Hematopoietic multipotent progenitor cell treated with erythropoietin and hydrocortisone succinate and interleukin-3 and kit ligand, for 8 days (in vitro differentiated cells): Measurements from ENCODE around the gene RILPL2.
"Not testable (repeated sequence)": the region's sequence is repeated elsewhere in the genome, so short reads cannot be mapped to it uniquely, and the experiment has no call there.

Source experiments
- DNase-seq: peaks from one replicate; pipeline ENCODE4 v3.0.0-alpha.2; 2015

RILPL2 gene

GRCh38 chr12:123449249-123449733 is 12.8 kb upstream of the RILPL2 start:
- DNase-seq, result no peak

DNA sequence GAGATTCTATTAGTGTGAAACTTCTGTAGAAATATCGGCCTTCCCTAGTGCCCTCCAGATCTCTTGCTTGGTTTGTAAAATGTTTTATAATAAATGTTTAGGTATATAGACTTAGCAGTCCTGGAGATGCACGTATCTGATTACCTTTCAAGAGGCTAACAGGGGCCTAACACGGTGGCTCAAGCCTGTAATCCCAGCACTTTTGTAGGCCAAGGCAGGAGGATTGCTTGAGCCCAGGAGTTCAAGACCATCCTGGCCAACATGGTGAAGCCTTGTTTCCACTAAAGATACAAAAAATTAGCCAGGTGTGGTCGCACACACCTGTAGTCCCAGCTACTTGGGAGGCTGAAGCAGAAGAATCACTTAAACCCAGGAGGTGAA is 9.8 kb upstream of the RILPL2 start:
- DNase-seq, result no peak

GRCh38 chr12:123445388-123446332 is 9.2 kb upstream of the RILPL2 start:
- no peak for DNase-seq

DNA sequence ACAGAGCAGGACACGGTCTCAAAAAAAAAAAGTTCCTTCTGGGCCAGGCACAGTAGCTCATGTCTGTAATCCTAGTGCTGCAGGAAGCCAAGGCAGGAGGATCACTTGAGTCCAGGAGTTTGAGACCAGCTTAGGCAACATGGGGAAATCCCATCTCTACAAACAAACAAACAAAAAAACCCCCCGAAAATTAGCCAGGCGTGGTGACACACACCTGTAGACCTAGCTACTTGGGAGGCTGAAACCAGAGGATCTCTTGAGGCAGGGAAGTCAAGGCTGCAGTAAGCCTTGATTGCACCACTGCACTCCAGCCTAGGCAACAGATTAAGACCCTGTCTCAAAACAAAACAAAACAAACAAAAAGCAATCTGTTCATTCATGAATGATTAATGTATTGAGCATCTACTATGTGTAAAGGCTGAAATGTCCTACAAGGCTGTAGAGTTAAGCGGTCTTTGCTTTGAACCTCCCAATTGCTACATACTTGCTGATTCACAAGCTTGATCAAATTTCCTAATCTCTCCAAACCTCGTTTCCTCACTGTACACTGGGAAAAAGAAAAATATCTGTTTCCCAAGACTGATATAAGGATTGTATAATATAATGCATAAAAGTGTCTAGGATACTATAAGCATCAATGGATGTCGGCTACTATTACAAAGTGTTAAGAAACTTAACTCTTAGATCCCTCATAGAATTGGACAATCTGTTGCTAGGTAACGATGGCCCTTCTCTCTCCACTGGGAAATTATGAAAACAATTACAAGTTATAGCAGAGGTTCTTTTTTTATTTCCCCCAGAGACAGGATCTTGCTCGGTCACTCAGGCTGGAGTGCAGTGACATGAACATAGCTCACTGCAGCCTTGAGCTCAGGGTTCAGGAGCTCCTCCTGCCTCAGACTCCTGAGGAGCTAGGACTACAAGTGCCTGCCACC is 7.9 kb upstream of the RILPL2 start:
- DNase-seq, result no peak

DNA sequence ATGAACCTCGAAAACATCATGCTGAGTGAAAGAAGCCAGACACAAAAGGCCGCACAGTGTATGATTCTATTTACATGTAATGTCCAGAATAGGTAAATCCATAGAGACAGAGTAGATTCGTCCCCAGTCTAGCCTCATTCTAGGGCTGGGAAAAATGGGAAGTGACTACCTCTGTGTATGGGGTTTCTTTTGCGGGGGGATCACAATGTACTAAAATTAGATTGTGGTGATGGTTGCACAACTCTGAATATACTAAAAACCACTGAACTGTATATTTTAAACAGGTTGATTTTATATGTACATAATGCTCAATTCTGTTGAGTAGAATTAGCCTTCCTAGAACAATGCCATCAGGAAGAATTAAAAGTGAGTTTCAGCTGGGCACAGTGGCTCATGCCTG is 6.3 kb upstream of the RILPL2 start:
- DNase-seq, result no peak

DNA sequence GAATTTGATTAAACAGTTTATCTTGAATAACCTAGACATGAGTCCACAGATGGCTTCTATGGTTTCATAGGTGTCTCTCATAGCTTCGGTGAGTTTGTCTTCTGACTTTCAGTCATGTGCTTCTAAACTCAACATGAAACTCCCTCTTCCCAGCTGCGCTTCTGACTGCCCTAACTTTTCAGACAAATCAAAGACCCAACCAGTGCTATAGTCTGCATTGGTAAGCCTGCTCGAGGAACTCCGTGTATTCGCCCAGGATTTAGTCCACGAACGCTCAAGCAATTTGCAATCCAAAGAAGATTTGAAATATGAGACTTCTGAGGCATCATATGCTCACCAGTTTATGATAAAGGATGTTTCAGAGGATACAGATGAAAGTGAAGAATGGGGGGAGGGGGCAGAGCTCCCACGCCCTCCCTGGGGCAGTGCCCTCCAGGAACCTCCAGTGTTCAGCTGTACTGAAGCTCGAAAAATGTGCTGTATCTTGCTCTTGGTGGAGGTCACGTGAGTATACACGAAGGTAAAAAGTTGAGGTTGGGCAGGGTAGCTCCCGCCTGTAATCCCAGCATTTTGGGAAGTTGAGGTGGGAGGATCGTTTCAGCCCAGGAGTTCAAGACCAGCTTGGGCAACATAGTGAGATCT is 5.2 kb upstream of the RILPL2 start:
- no peak for DNase-seq

DNA sequence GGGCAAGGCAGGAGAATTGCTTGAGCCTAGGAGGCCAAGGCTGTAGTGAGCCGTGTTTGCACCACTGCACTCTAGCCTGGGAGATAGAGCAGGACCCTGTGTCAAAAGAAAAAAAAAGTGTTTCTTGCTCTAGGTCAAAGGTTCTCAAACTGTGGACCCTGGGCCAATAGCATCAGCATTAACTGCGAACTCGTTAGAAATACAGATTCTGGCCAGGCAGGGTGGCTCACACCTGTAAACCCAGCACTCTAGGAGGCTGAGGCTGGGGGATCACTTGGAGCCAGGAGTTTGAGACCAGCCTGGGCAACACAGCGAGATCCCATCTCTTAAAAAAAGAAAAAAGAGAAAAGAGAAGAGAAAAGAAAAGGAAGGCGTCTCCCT is 858 bp downstream of the RILPL2 start:
- DNase-seq, result no peak

- peak; percentile 50 for DNase-seq
Measured at GRCh38 chr12:123433615-123434014, 2.9 kb downstream of the RILPL2 start.

DNA sequence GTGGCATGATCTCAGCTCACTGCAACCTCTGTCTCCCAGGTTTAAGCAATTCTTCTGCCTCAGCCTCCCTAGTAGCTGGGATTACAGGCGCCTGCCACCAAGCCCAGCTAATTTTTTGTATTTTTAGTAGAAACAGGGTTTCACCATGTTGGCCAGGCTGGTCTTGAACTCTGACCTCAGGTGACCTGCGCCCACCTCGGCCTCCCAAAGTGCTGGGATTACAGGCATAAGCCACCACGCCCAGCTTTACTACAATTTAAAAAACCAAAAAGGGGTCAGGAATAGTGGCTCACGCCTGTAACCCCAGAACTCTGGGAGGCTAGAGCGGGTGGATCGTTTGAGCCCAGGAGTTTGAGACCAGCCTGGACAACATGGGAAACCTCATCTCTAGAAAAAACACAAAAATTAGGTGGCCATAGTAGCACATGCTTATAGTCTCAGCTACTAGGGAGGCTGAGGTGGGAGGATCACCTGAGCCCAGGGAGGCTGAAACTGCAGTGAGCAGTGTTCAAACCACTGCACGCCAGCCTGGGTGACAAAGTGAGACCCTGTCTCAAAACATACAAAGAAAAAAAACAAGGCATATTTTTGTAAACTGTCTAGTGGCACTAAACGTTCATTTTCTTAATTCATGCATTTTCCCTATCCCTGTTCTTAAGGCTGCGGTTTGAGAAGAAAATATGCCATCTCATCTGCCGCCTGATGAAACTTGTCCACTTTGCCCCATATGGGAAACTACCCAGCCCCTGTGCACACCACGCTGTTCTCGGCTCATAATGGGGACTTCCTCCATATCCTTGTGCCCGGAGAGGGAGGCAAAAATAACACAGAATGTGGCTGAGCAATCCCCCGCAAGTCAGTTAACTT is 4.3 kb downstream of the RILPL2 start:
- DNase-seq, result peak; percentile 74

GRCh38 chr12:123429101-123429500 is 7.4 kb downstream of the RILPL2 start:
- not testable (repeated sequence) for DNase-seq

DNA sequence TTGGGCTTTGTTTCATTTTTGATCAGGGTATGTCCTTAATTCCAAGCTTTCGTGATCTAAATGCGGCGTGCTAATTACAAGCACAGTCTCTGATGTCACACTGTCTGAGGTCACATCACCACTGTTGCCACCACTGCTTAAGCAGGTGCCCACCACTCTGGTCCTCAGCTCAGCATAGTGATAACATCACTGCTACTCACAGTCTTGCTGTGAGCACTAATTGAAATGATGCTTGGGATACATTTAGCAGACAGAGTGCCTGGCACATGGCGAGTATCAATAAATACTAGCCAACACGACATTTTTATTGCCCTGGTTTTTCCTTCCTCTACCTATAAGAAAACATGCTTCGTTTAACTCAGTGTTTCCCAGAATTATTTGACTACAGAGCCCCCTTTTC is 7.9 kb downstream of the RILPL2 start:
- DNase-seq, result no peak

DNA sequence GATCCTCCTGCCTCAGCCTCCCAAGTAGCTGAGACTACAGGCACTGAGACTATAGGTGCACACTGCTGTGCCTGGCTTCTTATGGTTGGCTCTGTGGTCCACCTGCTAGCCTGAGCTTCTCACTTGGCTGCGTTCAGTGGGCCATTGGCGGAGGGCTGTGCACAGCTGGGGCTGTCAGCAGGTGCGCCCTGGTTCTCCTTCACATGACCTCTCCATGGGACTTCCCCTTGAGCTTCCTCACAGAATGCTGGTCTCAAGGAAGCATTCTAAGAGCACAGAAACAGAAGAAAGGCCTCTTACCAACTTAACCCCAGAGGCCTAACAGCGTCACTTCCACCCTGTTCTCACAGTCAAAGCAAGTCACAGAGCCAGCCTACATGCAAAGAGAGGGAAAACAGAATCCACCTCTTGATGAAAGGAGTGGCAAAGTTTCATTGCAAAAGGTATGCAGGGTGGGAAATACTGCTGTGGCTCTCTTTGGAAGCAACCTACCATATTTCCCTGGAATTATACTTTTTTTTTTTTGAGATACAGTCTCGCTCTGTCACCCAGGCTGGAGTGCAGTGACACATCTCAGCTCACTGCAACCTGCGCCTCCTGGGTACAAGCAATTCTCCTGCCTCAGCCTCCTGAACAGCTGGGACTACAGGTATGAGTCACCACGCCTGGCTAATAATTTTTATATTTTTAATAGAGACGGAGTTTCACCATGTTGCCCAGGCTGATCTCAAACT is 9.3 kb downstream of the RILPL2 start:
- DNase-seq, result no peak

- no peak for DNase-seq
Measured at GRCh38 chr12:123421314-123421713, 15.2 kb downstream of the RILPL2 start.

DNA sequence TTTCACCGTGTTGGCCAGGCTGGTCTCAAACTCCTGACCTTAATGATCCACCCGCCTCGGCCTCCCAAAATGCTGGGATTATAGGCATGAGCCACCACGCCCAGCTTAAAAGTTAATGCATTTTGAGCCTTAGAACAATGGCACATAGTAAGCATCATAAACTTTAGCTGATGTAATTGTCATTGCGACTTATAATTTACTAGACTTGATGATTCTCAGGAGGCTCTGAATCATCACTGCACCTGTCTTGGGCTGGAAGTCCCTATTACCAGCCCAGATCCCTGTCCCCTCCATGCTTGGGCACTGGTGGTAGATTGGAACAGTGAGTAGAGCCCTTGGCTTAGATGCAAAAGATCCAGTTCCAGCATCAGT is 26.5 kb downstream of the RILPL2 start:
- no peak for DNase-seq

DNA sequence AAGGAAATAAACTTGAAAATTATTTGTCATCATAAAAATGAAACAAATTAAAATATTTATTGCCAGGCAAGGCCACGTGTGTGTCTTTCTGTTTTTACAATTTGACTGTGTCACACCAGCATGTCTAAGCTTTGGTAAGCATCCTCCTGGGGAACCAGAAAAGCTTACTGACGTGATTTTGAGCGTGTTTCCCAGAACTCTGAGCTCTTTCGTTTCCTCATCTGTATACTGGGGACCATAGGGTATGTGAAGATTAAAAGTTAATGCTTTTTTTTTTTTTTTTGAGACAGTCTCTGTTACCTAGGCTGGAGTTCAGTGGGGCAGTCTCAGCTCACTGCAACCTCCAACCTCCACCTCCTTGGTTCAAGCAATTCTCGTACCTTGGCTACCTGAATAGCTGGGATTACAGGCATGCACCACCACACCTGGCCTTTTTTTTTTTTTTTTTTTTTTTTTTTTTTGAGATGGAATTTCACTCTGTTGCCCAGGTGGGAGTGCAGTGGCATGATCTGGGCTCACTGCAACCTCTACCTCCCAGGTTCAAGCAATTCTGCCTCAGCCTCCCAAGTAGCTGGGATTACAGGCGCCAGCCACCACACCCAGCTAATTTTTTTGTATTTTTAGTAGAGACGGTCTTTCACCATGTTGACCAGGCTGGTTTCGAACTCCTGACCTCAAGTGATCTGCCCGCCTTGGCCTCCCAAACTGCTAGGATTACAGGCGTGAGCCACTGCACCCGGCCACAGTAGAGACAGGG is 27.0 kb downstream of the RILPL2 start:
- DNase-seq, result not testable (repeated sequence)

DNA sequence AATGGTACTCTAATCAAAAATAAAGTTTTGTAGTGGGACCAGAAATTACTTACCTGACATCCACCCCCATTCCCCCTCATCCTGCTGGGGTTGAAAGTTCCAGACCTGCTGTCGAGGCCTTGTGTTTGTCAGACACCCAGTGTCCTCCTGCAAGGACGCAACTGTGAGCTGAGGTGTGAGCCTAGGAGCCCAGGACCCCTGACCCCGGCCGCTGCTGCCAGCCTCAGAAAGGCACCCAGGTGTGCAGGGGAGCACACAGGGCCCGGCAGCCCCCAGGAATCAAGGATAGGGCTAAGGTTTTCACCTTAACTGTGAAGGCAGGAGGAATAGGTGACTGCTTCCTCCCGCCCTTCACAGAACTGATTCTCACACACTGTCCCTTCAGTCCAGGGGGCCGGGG is 27.9 kb downstream of the RILPL2 start:
- DNase-seq, result not testable (repeated sequence)

- DNase-seq, result not testable (repeated sequence)
Measured at GRCh38 chr12:123407934-123408333, 28.6 kb downstream of the RILPL2 start.

DNA sequence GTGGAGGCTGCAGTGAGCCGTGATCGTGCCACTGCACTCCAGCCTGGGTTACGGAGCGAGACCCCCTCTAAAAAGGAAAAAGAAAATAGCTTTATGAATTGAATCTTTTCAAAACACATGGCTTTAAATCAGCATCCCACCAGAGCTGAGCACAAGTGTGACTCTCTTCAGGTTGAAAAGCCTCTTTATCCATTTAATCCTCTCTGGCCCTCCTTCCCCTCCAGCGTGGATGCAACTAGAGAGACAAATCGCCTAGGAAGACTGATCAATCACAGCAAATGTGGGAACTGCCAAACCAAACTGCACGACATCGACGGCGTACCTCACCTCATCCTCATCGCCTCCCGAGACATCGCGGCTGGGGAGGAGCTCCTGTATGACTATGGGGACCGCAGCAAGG is 29.2 kb downstream of the RILPL2 start:
- not testable (repeated sequence) for DNase-seq

- no peak for DNase-seq
Measured at GRCh38 chr12:123404581-123404980, 31.9 kb downstream of the RILPL2 start.
